Cardiac atrium fibroblast (primary cell): ENCODE measurements around the gene HECTD2. TPM values are rescaled to one million over a fixed set of nuclear protein-coding genes. Genes with fewer than 3 reads are reported as not detected.

Experiments
- total RNA-seq: library from RNA; depleted of rRNA; stranded (reverse); fragments of >200 nt; gene quantifications from 2 replicates; pipeline ENCODE4 v1.2.3, GENCODE V29; 2015

Gene HECTD2, protein sequence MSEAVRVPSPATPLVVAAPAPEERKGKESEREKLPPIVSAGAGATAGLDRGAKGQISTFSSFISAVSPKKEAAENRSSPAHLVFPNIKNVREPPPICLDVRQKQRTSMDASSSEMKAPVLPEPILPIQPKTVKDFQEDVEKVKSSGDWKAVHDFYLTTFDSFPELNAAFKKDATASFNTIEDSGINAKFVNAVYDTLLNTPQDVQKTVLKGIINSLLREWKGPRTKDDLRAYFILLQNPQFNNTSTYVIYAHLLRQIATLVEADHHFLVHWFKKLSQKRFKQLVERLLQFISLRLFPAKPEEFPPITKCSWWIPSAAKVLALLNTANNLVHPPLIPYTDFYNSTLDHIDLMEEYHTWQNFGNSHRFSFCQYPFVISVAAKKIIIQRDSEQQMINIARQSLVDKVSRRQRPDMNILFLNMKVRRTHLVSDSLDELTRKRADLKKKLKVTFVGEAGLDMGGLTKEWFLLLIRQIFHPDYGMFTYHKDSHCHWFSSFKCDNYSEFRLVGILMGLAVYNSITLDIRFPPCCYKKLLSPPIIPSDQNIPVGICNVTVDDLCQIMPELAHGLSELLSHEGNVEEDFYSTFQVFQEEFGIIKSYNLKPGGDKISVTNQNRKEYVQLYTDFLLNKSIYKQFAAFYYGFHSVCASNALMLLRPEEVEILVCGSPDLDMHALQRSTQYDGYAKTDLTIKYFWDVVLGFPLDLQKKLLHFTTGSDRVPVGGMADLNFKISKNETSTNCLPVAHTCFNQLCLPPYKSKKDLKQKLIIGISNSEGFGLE
- total RNA-seq, result 3.8 and 5.2 TPM in 2 replicates

DNA sequence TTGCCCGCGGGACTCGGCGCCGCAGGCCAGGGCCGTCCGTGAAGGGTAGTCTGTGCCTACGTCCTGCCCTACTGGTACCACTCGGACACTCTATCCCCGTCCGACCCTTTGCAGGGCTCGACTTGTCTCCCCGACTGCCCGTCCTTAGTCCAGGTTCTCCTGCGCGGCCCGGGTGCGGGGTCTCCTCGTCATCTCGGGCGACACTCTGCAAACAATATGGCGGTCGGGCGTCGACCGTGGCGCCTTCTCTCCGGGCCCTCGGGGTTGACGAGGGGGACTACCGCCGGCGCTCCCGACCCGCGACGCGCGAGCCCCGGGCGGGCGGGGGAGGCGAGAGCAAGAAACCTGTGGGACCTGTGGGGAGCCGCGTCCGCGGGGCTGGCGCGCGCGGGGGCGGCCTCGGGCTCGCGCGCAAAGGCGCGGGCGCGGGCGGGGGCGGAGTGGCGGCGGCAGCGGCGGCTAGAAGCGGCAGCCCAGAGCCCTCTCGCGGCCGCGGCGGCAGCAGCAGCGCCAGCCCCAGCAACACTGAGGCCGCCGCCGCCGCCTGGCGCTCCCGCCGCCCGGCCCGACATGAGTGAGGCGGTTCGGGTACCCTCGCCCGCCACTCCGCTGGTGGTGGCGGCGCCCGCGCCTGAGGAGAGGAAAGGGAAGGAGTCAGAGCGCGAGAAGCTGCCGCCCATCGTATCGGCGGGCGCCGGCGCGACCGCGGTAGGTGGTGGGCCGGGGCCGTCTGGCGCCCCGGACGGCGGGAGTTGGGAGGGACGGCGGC, at the start of gene HECTD2:
TSS of gene HECTD2 (plus strand) at position 476 of the 769 bp plus-strand sequence. CDS start at position 571, 95 bp downstream.

Other genes starting within 250 kb of the HECTD2 start
- 61.6 and 72.4 TPM in 2 replicates for gene PCGF5, start 189.7 kb upstream of the HECTD2 start, total RNA-seq
- gene PPP1R3C, start 222.7 kb downstream of the HECTD2 start, total RNA-seq, result 46.4 and 48.4 TPM in 2 replicates